Activated T-helper 17 cell treated with anti-CD3 and anti-CD28 coated beads, Interleukin-2, amount 50 U/mL, for 72 hours (primary cell): Measurements from ENCODE around the gene APOBEC3H. TPM values are rescaled to one million over a fixed set of nuclear protein-coding genes. Genes with fewer than 3 reads are reported as not detected.

Source experiments
- ATAC-seq: fragments of 150-1000 bp; cut with Tn5 transposase; replicated peaks from 2 replicates; pipeline ENCODE4 v1.10.0; 2021; ENCODE audit warnings: mild to moderate bottlenecking, moderate library complexity
- H3K27ac Mint-ChIP-seq: one replicate; pipeline ENCODE4 v1.8.0; 2022; ENCODE audit warnings: mixed read lengths
- H3K27me3 Mint-ChIP-seq: one replicate; pipeline ENCODE4 v1.8.0; 2022; ENCODE audit warnings: mixed read lengths
- H3K36me3 Mint-ChIP-seq: one replicate; pipeline ENCODE4 v1.8.0; 2022; ENCODE audit warnings: low read depth, mild to moderate bottlenecking, mixed read lengths
- H3K4me1 Mint-ChIP-seq: one replicate; pipeline ENCODE4 v1.8.0; 2022; ENCODE audit warnings: mixed read lengths
- H3K4me3 Mint-ChIP-seq: one replicate; pipeline ENCODE4 v1.8.0; 2022; ENCODE audit warnings: mild to moderate bottlenecking, mixed read lengths
- H3K9me3 Mint-ChIP-seq: one replicate; pipeline ENCODE4 v1.8.0; 2022; ENCODE audit warnings: mixed read lengths
- total RNA-seq, 2 donors: library from RNA; stranded (reverse); gene quantifications; one replicate each; pipeline ENCODE4 v1.2.3, GENCODE V29; 2022

APOBEC3H gene
- total RNA-seq, 2 donors from 2014 or later = 20.6 to 33.0 TPM

- Mint-ChIP-seq H3K27ac (peak overlapping the region; percentile 95), H3K9me3 (no peaks in the 10 kb centered on the region), H3K4me3 (peak overlapping the region; percentile 75), H3K36me3 (peaks cover 7% of the 10 kb centered on the region), H3K4me1 (peaks cover 52% of the 10 kb centered on the region), H3K27me3 (no peaks in the 10 kb centered on the region)
- peak; percentile 86 for ATAC-seq
Measured at GRCh38 chr22:39090426-39091064, 6.5 kb upstream of the APOBEC3H start.

- H3K9me3 Mint-ChIP-seq = no peaks in the 10 kb centered on the region
- H3K27me3 Mint-ChIP-seq = no peaks in the 10 kb centered on the region
- peak overlapping the region; percentile 75 for H3K4me3 Mint-ChIP-seq
- peaks cover 7% of the 10 kb centered on the region for H3K36me3 Mint-ChIP-seq
- ATAC-seq = peak; percentile 5
- peak overlapping the region; percentile 95 for H3K27ac Mint-ChIP-seq
- peaks cover 52% of the 10 kb centered on the region for H3K4me1 Mint-ChIP-seq
Measured at GRCh38 chr22:39091126-39092081, 5.6 kb upstream of the APOBEC3H start.

- no peaks in the 10 kb centered on the region for H3K9me3 Mint-ChIP-seq
- H3K27me3 Mint-ChIP-seq = no peaks in the 10 kb centered on the region
- peak overlapping the region; percentile 75 for H3K4me3 Mint-ChIP-seq
- peaks cover 49% of the 10 kb centered on the region for H3K4me1 Mint-ChIP-seq
- peaks cover 4% of the 10 kb centered on the region for H3K36me3 Mint-ChIP-seq
- ATAC-seq = peak; percentile 41
- H3K27ac Mint-ChIP-seq = peak overlapping the region; percentile 95
Measured at GRCh38 chr22:39092111-39092862, 4.8 kb upstream of the APOBEC3H start.

GRCh38 chr22:39094717-39095389 is 2.2 kb upstream of the APOBEC3H start:
- H3K36me3 Mint-ChIP-seq = no peaks in the 10 kb centered on the region
- peak overlapping the region; percentile 3 for H3K4me3 Mint-ChIP-seq

GRCh38 chr22:39095971-39096370 is 1.1 kb upstream of the APOBEC3H start:
- H3K4me1 Mint-ChIP-seq = peaks cover 36% of the 10 kb centered on the region
- H3K27ac Mint-ChIP-seq = no peak overlapping the region

More at GRCh38 chr22:39094717-39095389, 2.2 kb upstream of the APOBEC3H start:
- ATAC-seq = no peak
- Mint-ChIP-seq H3K4me1 (peaks cover 47% of the 10 kb centered on the region), H3K27ac (peak overlapping the region; percentile 65), H3K9me3 (no peaks in the 10 kb centered on the region), H3K27me3 (no peaks in the 10 kb centered on the region)

GRCh38 chr22:39098026-39098425 is 982 bp downstream of the APOBEC3H start:
- no peaks in the 10 kb centered on the region for H3K27me3 Mint-ChIP-seq
- H3K27ac Mint-ChIP-seq = peak overlapping the region; percentile 88
- H3K9me3 Mint-ChIP-seq = no peaks in the 10 kb centered on the region
- peak overlapping the region; percentile 68 for H3K4me3 Mint-ChIP-seq
- peaks cover 19% of the 10 kb centered on the region for H3K4me1 Mint-ChIP-seq
- H3K36me3 Mint-ChIP-seq = no peaks in the 10 kb centered on the region
- no peak for ATAC-seq

More at GRCh38 chr22:39095971-39096370, 1.1 kb upstream of the APOBEC3H start:
- H3K36me3 Mint-ChIP-seq = no peaks in the 10 kb centered on the region
- no peak overlapping the region for H3K4me3 Mint-ChIP-seq
- no peaks in the 10 kb centered on the region for H3K27me3 Mint-ChIP-seq
- H3K9me3 Mint-ChIP-seq = no peaks in the 10 kb centered on the region
- no peak for ATAC-seq

- no peaks in the 10 kb centered on the region for H3K36me3 Mint-ChIP-seq
- peaks cover 18% of the 10 kb centered on the region for H3K4me1 Mint-ChIP-seq
Measured at GRCh38 chr22:39098576-39098975, 1.5 kb downstream of the APOBEC3H start.

GRCh38 chr22:39101226-39101625 is 4.2 kb downstream of the APOBEC3H start:
- no peaks in the 10 kb centered on the region for H3K9me3 Mint-ChIP-seq
- no peaks in the 10 kb centered on the region for H3K27me3 Mint-ChIP-seq
- ATAC-seq = no peak
- peak overlapping the region; percentile 88 for H3K27ac Mint-ChIP-seq
- H3K4me1 Mint-ChIP-seq = peaks cover 11% of the 10 kb centered on the region
- H3K4me3 Mint-ChIP-seq = peak overlapping the region; percentile 68
- no peaks in the 10 kb centered on the region for H3K36me3 Mint-ChIP-seq

More at GRCh38 chr22:39098576-39098975, 1.5 kb downstream of the APOBEC3H start:
- H3K27me3 Mint-ChIP-seq = no peaks in the 10 kb centered on the region
- no peak for ATAC-seq
- H3K27ac Mint-ChIP-seq = peak overlapping the region; percentile 88
- H3K9me3 Mint-ChIP-seq = no peaks in the 10 kb centered on the region
- peak overlapping the region; percentile 68 for H3K4me3 Mint-ChIP-seq

- no peak overlapping the region for H3K4me3 Mint-ChIP-seq
- no peaks in the 10 kb centered on the region for H3K9me3 Mint-ChIP-seq
- H3K4me1 Mint-ChIP-seq = peaks cover 4% of the 10 kb centered on the region
- no peaks in the 10 kb centered on the region for H3K36me3 Mint-ChIP-seq
- no peak for ATAC-seq
- no peaks in the 10 kb centered on the region for H3K27me3 Mint-ChIP-seq
- H3K27ac Mint-ChIP-seq = peak overlapping the region; percentile 3
Measured at GRCh38 chr22:39103431-39103830, 6.4 kb downstream of the APOBEC3H start.

GRCh38 chr22:39106326-39106725 is 9.3 kb downstream of the APOBEC3H start:
- Mint-ChIP-seq H3K36me3 (no peaks in the 10 kb centered on the region), H3K27ac (no peak overlapping the region), H3K27me3 (no peaks in the 10 kb centered on the region), H3K4me1 (no peaks in the 10 kb centered on the region), H3K4me3 (no peak overlapping the region), H3K9me3 (no peaks in the 10 kb centered on the region)
- ATAC-seq = no peak

GRCh38 chr22:39108487-39108886 is 11.4 kb downstream of the APOBEC3H start:
- no peaks in the 10 kb centered on the region for H3K9me3 Mint-ChIP-seq
- H3K4me3 Mint-ChIP-seq = no peak overlapping the region
- no peaks in the 10 kb centered on the region for H3K27me3 Mint-ChIP-seq
- no peaks in the 10 kb centered on the region for H3K4me1 Mint-ChIP-seq
- H3K36me3 Mint-ChIP-seq = no peaks in the 10 kb centered on the region
- H3K27ac Mint-ChIP-seq = peak overlapping the region; percentile 31
- ATAC-seq = no peak

- H3K9me3 Mint-ChIP-seq = no peaks in the 10 kb centered on the region
- no peak for ATAC-seq
- no peak overlapping the region for H3K27ac Mint-ChIP-seq
- peaks cover 7% of the 10 kb centered on the region for H3K4me1 Mint-ChIP-seq
- H3K36me3 Mint-ChIP-seq = no peaks in the 10 kb centered on the region
- no peaks in the 10 kb centered on the region for H3K27me3 Mint-ChIP-seq
- no peak overlapping the region for H3K4me3 Mint-ChIP-seq
Measured at GRCh38 chr22:39109361-39109760, 12.3 kb downstream of the APOBEC3H start.

- Mint-ChIP-seq H3K27me3 (no peaks in the 10 kb centered on the region), H3K4me1 (peaks cover 14% of the 10 kb centered on the region), H3K4me3 (no peak overlapping the region), H3K27ac (no peak overlapping the region), H3K36me3 (peaks cover 3% of the 10 kb centered on the region), H3K9me3 (no peaks in the 10 kb centered on the region)
- ATAC-seq = no peak
Measured at GRCh38 chr22:39110631-39111561, 13.9 kb downstream of the APOBEC3H start.
